SU-DHL-6 (cell line): ENCODE results near the gene ABCC2.
"Not testable (repeated sequence)": the region's sequence is repeated elsewhere in the genome, so short reads cannot be mapped to it uniquely, and the experiment has no call there.

Source experiments
- H2AFZ ChIP-seq: fragments of 200-600 bp; sonication (generic); 2 replicates; pipeline ENCODE4 v1.6.1; 2014; ENCODE audit warnings: low read depth, mild to moderate bottlenecking, moderate library complexity, mixed read lengths, antibody characterized with exemption, low read length; ENCODE audit not compliant: severe bottlenecking
- H3F3A ChIP-seq: fragments of 200-600 bp; shearing (Covaris generic); 2 replicates; pipeline ENCODE4 v1.6.0; 2016; ENCODE audit warnings: antibody characterized with exemption, mild to moderate bottlenecking; ENCODE audit not compliant: insufficient read depth
- H3K27ac ChIP-seq: fragments of 200-600 bp; sonication (generic); 2 replicates; pipeline ENCODE4 v1.5.1; 2016; ENCODE audit warnings: low read depth, mild to moderate bottlenecking, low read length, moderate library complexity, mixed read lengths
- H3K27me3 ChIP-seq: fragments of 200-600 bp; sonication (generic), shearing (Covaris generic); 2 replicates; pipeline ENCODE4 v1.6.0; 2014; ENCODE audit warnings: mild to moderate bottlenecking, low read length
- H3K36me3 ChIP-seq: fragments of 200-600 bp; sonication (generic); 2 replicates; pipeline ENCODE4 v1.6.1; 2014; ENCODE audit warnings: mild to moderate bottlenecking, low read length, mixed read lengths
- H3K4me2 ChIP-seq: fragments of 300-600, 200-600 bp; shearing (Covaris generic), sonication (generic); 2 replicates; pipeline ENCODE4 v1.6.0; 2014; ENCODE audit warnings: low read length, low read depth, mild to moderate bottlenecking; ENCODE audit not compliant: poor library complexity, severe bottlenecking
- H3K4me3 ChIP-seq: fragments of 200-600 bp; sonication (generic); 2 replicates; pipeline ENCODE4 v1.5.1; 2014; ENCODE audit warnings: antibody characterized with exemption, low read length, mild to moderate bottlenecking, mixed read lengths; ENCODE audit not compliant: insufficient read depth, poor library complexity, severe bottlenecking
- H3K79me2 ChIP-seq: fragments of 200-600 bp; sonication (generic); 2 replicates; pipeline ENCODE4 v1.6.1; 2014; ENCODE audit warnings: mild to moderate bottlenecking, low read length, moderate library complexity; ENCODE audit not compliant: insufficient read depth
- H3K9ac ChIP-seq: fragments of 200-600 bp; sonication (generic); 2 replicates; pipeline ENCODE4 v1.7.0; 2014; ENCODE audit warnings: mild to moderate bottlenecking, low read length
- H3K9me2 ChIP-seq: fragments of 200-600 bp; sonication (generic); replicated peaks from 2 replicates; pipeline ENCODE4 v1.6.1; 2014; ENCODE audit warnings: low read length; ENCODE audit not compliant: insufficient read depth
- H3K9me3 ChIP-seq: fragments of 200-600 bp; sonication (generic); 2 replicates; pipeline ENCODE4 v1.6.1; 2014; ENCODE audit warnings: low read length, mixed read lengths; ENCODE audit not compliant: insufficient read depth
- H4K20me1 ChIP-seq: fragments of 200-600 bp; sonication (generic); 2 replicates; pipeline ENCODE4 v1.6.1; 2014; ENCODE audit warnings: low read depth, mild to moderate bottlenecking, antibody characterized with exemption, low read length, moderate library complexity, mixed read lengths
- EZH2phosphoT487 ChIP-seq: fragments of 200-600 bp; sonication (generic), shearing (Covaris generic); conservative IDR thresholded peaks from 2 replicates; pipeline ENCODE4 v1.6.1; 2018; ENCODE audit warnings: mild to moderate bottlenecking, antibody characterized with exemption, low read length, moderate library complexity, mixed read lengths
- TF ChIP-seq, protein P1 (sequence below): fragments of 200-600 bp; sonication (generic); IDR thresholded peaks from one replicate; pipeline ENCODE4 v1.5.1; 2017; ENCODE audit warnings: antibody characterized with exemption, mild to moderate bottlenecking, low read length, moderate library complexity; ENCODE audit not compliant: insufficient read depth, poor library complexity, severe bottlenecking

The ABCC2 gene

DNA sequence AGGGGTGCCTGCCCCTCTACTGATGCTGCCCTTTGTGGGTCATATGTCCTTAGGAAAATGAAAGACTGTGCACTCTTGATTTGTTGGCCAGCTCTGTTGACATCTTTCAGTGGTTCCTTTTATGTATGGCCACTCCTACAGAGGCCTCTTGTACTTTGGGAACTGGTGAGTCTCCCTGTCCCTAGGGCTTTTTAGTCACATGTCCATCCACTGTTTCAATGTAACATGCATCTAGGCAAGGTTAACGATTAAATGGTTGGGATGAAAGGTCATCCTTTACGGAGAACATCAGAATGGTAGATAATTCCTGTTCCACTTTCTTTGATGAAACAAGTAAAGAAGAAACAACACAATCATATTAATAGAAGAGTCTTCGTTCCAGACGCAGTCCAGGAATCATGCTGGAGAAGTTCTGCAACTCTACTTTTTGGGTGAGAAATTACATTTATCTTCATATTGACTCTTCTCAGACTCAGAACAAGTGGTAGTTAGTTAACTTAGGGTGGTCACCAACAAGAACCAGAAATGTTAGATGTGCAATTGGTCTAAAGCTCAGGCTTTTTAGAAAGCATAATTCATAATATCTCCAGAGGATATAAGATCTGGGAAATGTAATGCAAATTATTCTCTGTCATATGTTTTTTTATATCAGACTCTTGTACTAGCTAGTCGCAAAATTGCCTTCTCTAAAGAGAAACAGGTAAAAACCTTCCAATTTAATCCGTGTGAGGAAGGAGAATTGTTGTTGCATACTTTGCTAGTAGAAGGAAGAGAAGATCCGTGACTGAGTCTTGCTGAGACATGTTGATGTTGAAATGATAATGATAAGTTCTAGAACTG is at the start of gene ABCC2:
Gene ABCC2 (plus strand): TSS at position 194 of the 840 bp plus-strand sequence. CDS start 205 bp downstream, at position 399.
- peaks cover 5% of the 10 kb centered on the region; the same call in 1 of the 2 replicates for H3F3A ChIP-seq
- no peaks in the 10 kb centered on the region for H3K9me2 ChIP-seq
- TF ChIP-seq EZH2phosphoT487: no peak
- TF ChIP-seq, protein P1, sequence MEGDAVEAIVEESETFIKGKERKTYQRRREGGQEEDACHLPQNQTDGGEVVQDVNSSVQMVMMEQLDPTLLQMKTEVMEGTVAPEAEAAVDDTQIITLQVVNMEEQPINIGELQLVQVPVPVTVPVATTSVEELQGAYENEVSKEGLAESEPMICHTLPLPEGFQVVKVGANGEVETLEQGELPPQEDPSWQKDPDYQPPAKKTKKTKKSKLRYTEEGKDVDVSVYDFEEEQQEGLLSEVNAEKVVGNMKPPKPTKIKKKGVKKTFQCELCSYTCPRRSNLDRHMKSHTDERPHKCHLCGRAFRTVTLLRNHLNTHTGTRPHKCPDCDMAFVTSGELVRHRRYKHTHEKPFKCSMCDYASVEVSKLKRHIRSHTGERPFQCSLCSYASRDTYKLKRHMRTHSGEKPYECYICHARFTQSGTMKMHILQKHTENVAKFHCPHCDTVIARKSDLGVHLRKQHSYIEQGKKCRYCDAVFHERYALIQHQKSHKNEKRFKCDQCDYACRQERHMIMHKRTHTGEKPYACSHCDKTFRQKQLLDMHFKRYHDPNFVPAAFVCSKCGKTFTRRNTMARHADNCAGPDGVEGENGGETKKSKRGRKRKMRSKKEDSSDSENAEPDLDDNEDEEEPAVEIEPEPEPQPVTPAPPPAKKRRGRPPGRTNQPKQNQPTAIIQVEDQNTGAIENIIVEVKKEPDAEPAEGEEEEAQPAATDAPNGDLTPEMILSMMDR: no peak
- no peaks in the 10 kb centered on the region for H3K79me2 ChIP-seq
- no peak within 1 kb of the TSS for H3K4me3 ChIP-seq
- no peak within 1 kb of the TSS for H3K27ac ChIP-seq
- H3K4me2 ChIP-seq: no peak within 1 kb of the TSS
- no peaks in the 10 kb centered on the region for H3K27me3 ChIP-seq
- no peaks in the 10 kb centered on the region for H3K36me3 ChIP-seq
- H3K9ac ChIP-seq: no peak within 1 kb of the TSS
- no peak within 1 kb of the TSS for H2AFZ ChIP-seq
- H3K9me3 ChIP-seq: no peaks in the 10 kb centered on the region
- no peaks in the 10 kb centered on the region for H4K20me1 ChIP-seq

GRCh38 chr10:99733366-99733765 is 49.1 kb upstream of the ABCC2 start:
- no peak overlapping the region for H2AFZ ChIP-seq
- H3K4me2 ChIP-seq: peak overlapping the region; percentile 88
- TF ChIP-seq EZH2phosphoT487: no peak
- TF ChIP-seq, protein P1: no peak
- no peaks in the 10 kb centered on the region for H3K9me3 ChIP-seq
- H4K20me1 ChIP-seq: no peaks in the 10 kb centered on the region
- H3K27ac ChIP-seq: no peak overlapping the region
- no peaks in the 10 kb centered on the region for H3K27me3 ChIP-seq
- peak overlapping the region; percentile 30 for H3K4me3 ChIP-seq
- peaks cover 24% of the 10 kb centered on the region for H3K36me3 ChIP-seq
- 0 out of 2 replicates have a peak overlapping the region, but pooled peaks have one; percentile 5 for H3K9ac ChIP-seq
- peaks cover 50% of the 10 kb centered on the region for H3K79me2 ChIP-seq
- H3F3A ChIP-seq: no peaks in the 10 kb centered on the region
- no peaks in the 10 kb centered on the region for H3K9me2 ChIP-seq

GRCh38 chr10:99734111-99734510 is 48.3 kb upstream of the ABCC2 start:
- H3K4me3 ChIP-seq, H3K9me2 ChIP-seq, H3K27ac ChIP-seq, H2AFZ ChIP-seq, H3F3A ChIP-seq, H3K9me3 ChIP-seq, H4K20me1 ChIP-seq, H3K27me3 ChIP-seq: not testable (repeated sequence)
- peaks cover 56% of the 10 kb centered on the region for H3K79me2 ChIP-seq
- peak overlapping the region; percentile 88 for H3K4me2 ChIP-seq
- 0 out of 2 replicates have a peak overlapping the region, but pooled peaks have one; percentile 5 for H3K9ac ChIP-seq
- H3K36me3 ChIP-seq: peaks cover 29% of the 10 kb centered on the region

DNA sequence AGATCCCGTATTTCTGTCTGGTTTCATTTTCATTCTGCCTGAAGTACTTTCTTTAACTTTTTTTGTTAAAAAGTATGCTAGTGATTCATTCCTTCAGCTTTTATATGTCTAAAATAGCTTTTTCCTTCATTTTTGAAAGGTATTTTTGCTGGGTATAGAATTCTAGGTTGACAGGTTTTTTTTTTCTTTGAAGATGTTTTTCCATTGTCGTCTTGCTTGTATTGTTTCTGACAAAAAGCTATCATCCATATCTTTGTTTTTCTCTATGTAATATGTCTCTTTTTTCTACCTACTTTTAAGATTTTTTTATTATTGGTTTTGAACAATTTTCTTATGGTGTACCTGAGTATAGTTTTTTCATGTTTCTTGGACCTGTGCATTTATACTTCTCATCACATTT is 42.2 kb upstream of the ABCC2 start:
- no peaks in the 10 kb centered on the region for H3F3A ChIP-seq
- H3K9me2 ChIP-seq: no peaks in the 10 kb centered on the region
- no peak overlapping the region for H3K9ac ChIP-seq
- H3K36me3 ChIP-seq: peaks cover 74% of the 10 kb centered on the region
- H3K4me2 ChIP-seq: no peak overlapping the region
- H2AFZ ChIP-seq: no peak overlapping the region
- TF ChIP-seq, protein P1: no peak
- no peak for TF ChIP-seq EZH2phosphoT487
- H4K20me1 ChIP-seq: no peaks in the 10 kb centered on the region
- no peak overlapping the region for H3K27ac ChIP-seq
- H3K4me3 ChIP-seq: no peak overlapping the region
- H3K79me2 ChIP-seq: peaks cover 30% of the 10 kb centered on the region
- H3K27me3 ChIP-seq: no peaks in the 10 kb centered on the region
- peaks cover 8% of the 10 kb centered on the region; the same call in 1 of the 2 replicates for H3K9me3 ChIP-seq
